Fibroblast of skin of scalp (primary cell): Measurements from ENCODE around the gene NOX3.

Source experiments
- DNase-seq: peaks from one replicate; pipeline ENCODE4 v3.0.0-alpha.2; 2013

NOX3 gene

GRCh38 chr6:155432293-155432692 lies 23.3 kb downstream of the NOX3 start:
- DNase-seq: no peak

DNA sequence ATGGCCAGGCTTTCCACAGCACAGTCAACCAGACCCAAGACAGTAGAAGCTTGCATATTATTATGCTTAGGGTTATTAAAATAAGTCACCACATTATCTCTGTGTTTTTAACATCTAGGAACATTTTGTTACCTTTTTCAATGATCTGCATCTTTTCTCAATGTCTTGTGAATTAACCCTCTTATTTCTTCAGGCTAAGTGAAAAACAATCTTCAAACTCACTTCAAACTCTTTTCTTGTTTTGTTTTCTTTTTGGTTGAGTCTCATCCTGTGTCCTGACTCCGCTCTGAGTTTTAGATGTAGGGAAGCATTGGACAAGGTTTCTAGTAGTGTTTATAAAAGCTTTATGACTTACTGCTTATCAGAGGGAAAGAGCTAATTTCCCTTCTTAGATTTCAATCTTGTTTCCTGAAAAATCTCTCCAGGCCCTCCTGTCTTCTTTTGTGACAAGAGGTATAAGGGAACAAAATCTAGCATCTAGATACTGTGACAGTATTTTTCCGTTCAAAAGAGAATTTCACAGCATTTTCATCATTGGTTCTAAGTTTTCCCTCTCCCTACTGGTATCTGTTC lies 26.2 kb downstream of the NOX3 start:
- DNase-seq: no peak

GRCh38 chr6:155426408-155426945 lies 29.2 kb downstream of the NOX3 start:
- no peak for DNase-seq

DNA sequence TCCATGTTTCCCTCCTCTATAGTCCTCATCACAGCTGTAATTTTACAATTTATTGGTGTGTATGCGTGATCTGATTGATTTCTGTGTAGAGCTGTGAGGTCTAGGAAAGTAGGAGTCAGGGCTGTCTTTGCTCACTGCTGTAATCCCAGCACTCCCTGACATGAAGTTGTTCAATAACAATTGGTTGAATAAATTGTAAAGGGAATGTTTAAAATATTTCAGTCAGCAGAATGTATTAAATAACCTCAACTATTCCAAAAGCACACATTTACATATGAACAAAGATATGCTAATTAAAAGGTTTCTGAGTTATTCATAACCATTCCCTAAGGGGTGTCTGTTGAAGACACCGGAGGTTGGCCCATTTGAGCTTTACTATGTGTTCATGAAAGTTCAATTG lies 31.5 kb downstream of the NOX3 start:
- DNase-seq: peak; percentile 41

DNA sequence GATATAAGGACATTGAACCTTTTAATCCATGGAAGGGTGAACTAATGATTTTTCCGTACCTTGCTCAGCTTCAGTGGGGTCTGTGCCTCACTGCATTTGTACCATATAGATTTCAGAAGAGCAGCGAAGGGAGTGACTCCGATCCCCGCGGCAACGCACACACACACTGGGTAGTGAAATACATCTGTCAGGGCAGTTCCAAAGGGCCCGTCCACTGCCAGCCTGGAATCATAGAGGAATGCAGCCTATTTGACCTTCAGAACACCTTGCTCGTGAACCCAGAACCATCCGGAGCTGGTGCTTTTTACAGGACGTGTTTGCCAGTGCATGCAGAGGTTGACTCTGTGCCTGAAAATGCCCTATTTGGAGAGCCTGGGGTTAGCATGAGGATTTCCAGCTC lies 33.0 kb downstream of the NOX3 start:
- no peak for DNase-seq

DNA sequence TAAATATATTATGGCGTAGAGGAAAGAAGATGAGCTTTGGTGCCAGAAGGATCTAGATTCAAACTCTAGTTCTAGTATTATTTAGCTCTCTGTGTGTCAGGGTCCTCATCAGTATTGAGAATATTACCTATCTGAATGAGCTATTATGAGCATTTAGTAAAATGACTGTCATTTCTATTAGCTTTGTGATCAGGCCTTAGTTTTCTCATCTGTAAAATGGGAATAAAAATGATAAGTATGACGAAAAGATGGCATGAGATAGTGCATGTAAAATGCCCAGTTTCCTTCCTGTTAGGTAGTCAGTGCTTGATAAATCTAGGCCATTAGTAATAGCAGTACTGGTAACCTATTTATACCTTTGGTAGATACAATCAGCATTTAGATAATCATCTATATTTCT lies 35.1 kb downstream of the NOX3 start:
- DNase-seq: no peak

DNA sequence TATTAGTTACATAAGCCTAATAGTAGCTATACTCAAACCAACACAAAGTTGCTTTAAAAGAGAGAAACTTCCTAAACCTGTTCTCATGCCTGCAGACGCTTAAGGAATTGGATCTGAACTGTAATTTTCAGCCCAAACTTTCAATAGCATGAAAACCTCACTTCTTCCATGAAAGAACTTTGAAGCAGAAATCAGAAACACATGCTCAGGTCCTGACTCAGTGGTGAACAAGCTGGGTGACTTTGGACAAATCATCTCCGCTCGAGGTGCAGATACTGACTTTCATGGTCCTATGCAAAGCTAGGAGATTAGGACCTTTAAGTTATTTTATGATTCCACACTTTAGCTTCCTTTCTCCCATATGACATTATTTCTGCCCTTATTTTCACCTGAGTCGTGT lies 36.5 kb downstream of the NOX3 start:
- peak; percentile 41 for DNase-seq

GRCh38 chr6:155418017-155418761 lies 37.5 kb downstream of the NOX3 start:
- peak; percentile 84 for DNase-seq

DNA sequence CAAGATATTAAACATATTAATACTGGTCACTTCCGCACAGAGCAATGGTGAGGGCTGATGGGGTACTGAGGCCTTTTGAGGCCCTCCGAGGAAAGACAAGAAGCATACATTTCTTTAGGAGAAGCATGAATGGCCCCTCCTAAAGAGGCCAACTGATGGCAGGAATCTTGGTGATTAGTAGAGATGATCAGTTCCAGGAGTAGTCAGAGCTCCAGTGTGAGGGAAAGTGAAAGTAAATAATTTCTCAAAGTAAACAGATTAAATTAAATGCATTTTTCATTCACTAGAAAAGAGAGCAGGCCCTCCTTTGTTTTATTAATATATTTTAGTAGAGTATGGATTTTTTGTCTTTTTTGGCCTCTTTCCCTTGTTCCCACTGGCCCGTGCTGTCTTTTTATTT lies 38.2 kb downstream of the NOX3 start:
- peak; percentile 26 for DNase-seq

GRCh38 chr6:155415953-155416352 lies 39.7 kb downstream of the NOX3 start:
- no peak for DNase-seq

GRCh38 chr6:155414049-155414448 lies 41.6 kb downstream of the NOX3 start:
- no peak for DNase-seq

GRCh38 chr6:155412335-155412734 lies 43.3 kb downstream of the NOX3 start:
- peak; percentile 22 for DNase-seq

GRCh38 chr6:155411154-155412052 lies 44.2 kb downstream of the NOX3 start:
- no peak for DNase-seq

GRCh38 chr6:155409391-155409790 lies 46.2 kb downstream of the NOX3 start:
- DNase-seq: no peak

- DNase-seq: no peak
Observed at GRCh38 chr6:155408981-155409380, 46.7 kb downstream of the NOX3 start.

- DNase-seq: no peak
Observed at GRCh38 chr6:155408231-155408630, 47.4 kb downstream of the NOX3 start.

DNA sequence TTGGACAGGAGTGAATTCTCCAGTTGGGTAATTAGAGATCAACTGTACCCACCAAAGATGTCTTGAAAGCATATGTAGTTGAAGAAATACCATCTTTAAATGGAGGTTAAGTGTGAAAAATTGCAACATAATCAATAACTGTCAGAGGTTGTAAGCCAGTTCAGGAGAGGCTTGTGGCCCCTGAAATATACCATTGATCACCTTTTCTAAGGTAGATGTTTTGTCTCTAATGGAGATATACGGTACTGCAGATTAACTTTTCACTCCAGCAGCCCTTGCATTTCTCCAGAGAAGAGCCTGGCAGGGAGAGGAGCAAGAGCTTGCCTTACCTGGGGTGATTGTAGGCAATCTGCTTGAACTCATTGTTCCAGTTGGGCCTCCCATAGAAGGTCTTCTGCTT lies 48.8 kb downstream of the NOX3 start:
- no peak for DNase-seq

DNA sequence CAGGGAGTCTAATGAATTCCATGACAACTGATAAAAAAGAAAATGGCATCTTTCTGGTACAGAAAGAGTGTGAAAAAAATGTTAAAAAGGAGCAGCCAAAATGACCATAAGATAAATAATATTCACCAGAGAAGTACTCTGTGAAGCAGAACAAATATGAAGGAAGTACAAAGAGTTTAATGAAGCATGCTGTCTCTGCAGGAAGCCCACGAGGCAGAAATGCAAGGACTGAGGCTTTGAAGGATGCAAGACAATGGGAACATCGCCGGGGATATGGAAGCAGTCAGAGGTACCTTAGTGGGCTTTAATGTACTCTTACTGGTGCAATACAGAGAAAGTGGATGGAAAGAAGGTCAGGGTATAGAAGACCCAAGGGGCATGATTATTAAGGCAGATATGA lies 50.7 kb downstream of the NOX3 start:
- DNase-seq: no peak

DNA sequence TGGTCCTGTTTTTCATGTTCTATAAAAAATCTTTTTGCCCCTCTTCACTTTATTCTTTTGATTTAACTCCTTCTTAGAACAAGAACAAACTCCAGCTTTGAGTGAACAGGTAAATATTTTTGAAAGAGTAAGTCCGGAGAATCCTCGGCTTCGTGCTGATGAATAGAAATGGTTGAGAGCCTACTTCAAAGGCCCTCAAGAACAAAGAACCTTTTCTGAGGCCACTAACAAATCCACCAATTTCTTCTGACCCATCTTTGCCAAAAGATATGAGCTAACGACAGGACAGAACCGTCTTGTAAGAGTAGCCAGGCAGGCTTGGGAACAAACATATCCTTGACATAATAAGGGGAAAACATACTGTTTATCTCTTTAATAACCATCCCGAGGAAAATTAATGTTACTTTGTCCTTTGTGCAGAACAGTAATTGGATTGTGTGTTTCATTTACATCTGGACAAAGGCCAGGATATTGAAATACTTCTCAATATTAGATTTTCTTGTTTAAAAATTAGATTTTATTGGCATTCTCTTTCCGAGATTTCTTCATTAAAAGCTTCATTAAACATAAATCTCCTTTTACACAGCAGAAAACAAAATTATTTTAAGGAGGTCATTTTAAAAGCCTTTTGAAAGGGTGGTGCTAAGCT lies 52.9 kb downstream of the NOX3 start:
- DNase-seq: no peak

DNA sequence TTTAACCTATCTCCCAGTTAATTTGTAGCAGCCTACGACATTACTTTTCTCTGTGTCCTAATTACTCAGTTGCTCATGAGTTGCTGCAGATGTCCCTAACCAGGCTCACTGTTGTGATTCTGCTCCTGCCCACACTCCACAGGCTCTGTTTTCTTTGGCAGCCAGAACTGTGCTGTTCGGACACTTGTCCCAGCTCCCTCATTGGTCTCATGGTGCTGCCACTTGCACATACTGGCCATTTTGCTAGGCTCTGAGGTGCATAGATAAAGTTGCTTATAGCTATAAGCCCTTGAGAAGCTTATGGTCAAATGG lies 55.0 kb downstream of the NOX3 start:
- DNase-seq: no peak

GRCh38 chr6:155399745-155400653 lies 55.6 kb downstream of the NOX3 start:
- no peak for DNase-seq
